Astrocyte (in vitro differentiated cells and primary cell): Measurements from ENCODE around the gene PTPRO. TPM values are rescaled to one million over a fixed set of nuclear protein-coding genes. Genes with fewer than 3 reads are reported as not detected.

ENCODE experiments used
- DNase-seq: peaks from one replicate; pipeline ENCODE4 v3.0.0-alpha.2; 2010; ENCODE audit warnings: low read depth
- FAIRE-seq: peaks from 2 replicates; lab custom pipeline; 2011; peaks lifted over from hg19 to GRCh38; lab: Jason Lieb, UNC
- H2AFZ ChIP-seq: 2 replicates; pipeline ENCODE4 v1.6.0; 2012; ENCODE audit warnings: low read depth, low read length, inconsistent platforms
- H3K27ac ChIP-seq: 2 replicates; pipeline ENCODE4 v1.5.1; 2011; ENCODE audit warnings: low read depth, low read length, inconsistent platforms
- H3K27me3 ChIP-seq: 2 replicates; pipeline ENCODE4 v1.6.0; 2011; ENCODE audit warnings: low read length, inconsistent platforms; ENCODE audit not compliant: insufficient read depth
- H3K36me3 ChIP-seq: 2 replicates; pipeline ENCODE4 v1.5.1; 2011; ENCODE audit warnings: low read length, inconsistent platforms; ENCODE audit not compliant: insufficient read depth
- H3K4me1 ChIP-seq: 2 replicates; pipeline ENCODE4 v1.5.1; 2011; ENCODE audit warnings: low read length, inconsistent platforms; ENCODE audit not compliant: insufficient read depth
- H3K4me2 ChIP-seq: 2 replicates; pipeline ENCODE4 v1.6.0; 2012; ENCODE audit warnings: low read length, inconsistent platforms
- H3K4me3 ChIP-seq: 2 replicates; pipeline ENCODE4 v1.5.1; 2011; ENCODE audit warnings: low read depth, mild to moderate bottlenecking, low read length, inconsistent platforms; ENCODE audit not compliant: insufficient read depth
- H3K79me2 ChIP-seq: 2 replicates; pipeline ENCODE4 v1.6.0; 2012; ENCODE audit warnings: mild to moderate bottlenecking, low read length, inconsistent platforms; ENCODE audit not compliant: insufficient read depth
- H3K9ac ChIP-seq: 2 replicates; pipeline ENCODE4 v1.6.0; 2012; ENCODE audit warnings: mild to moderate bottlenecking, low read length, inconsistent platforms
- H3K9me3 ChIP-seq: 2 replicates; pipeline ENCODE4 v1.5.1; 2012; ENCODE audit warnings: low read depth, mild to moderate bottlenecking, low read length, inconsistent platforms; ENCODE audit not compliant: insufficient read depth
- H4K20me1 ChIP-seq: 2 replicates; pipeline ENCODE4 v1.6.0; 2012; ENCODE audit warnings: low read length, inconsistent platforms; ENCODE audit not compliant: insufficient read depth
- H3K27ac Mint-ChIP-seq: one replicate; pipeline ENCODE4 v1.8.0; 2021; ENCODE audit warnings: mild to moderate bottlenecking, mixed read lengths; ENCODE audit not compliant: unreplicated experiment
- H3K27me3 Mint-ChIP-seq: one replicate; pipeline ENCODE4 v1.8.0; 2021; ENCODE audit warnings: low read depth, mixed read lengths; ENCODE audit not compliant: unreplicated experiment
- H3K36me3 Mint-ChIP-seq: one replicate; pipeline ENCODE4 v1.8.0; 2021; ENCODE audit warnings: low read depth, mixed read lengths; ENCODE audit not compliant: unreplicated experiment
- H3K4me1 Mint-ChIP-seq: one replicate; pipeline ENCODE4 v1.8.0; 2021; ENCODE audit warnings: low read depth, mixed read lengths; ENCODE audit not compliant: unreplicated experiment
- H3K4me3 Mint-ChIP-seq: one replicate; pipeline ENCODE4 v1.8.0; 2021; ENCODE audit warnings: mild to moderate bottlenecking, moderate library complexity, mixed read lengths; ENCODE audit not compliant: unreplicated experiment
- H3K9me3 Mint-ChIP-seq: one replicate; pipeline ENCODE4 v1.8.0; 2021; ENCODE audit warnings: mild to moderate bottlenecking, mixed read lengths; ENCODE audit not compliant: unreplicated experiment
- CTCF ChIP-seq: IDR thresholded peaks from 2 replicates; pipeline ENCODE4 v1.5.1; 2011; ENCODE audit warnings: low read depth, mild to moderate bottlenecking, inconsistent platforms, low read length, moderate library complexity; ENCODE audit not compliant: insufficient read depth
- EZH2 ChIP-seq: IDR thresholded peaks from 2 replicates; pipeline ENCODE4 v1.6.1; 2012; ENCODE audit warnings: mild to moderate bottlenecking, low read length, inconsistent platforms; ENCODE audit not compliant: insufficient read depth
- total RNA-seq: library from RNA; stranded (reverse); gene quantifications from 2 replicates; pipeline ENCODE4 v1.2.1, GENCODE V29; 2021

Gene PTPRO
- total RNA-seq, 1 donor from 2014 or later = 0.39 TPM

GRCh38 chr12:15522574-15523187, 200.4 kb downstream of the PTPRO start:
- H3K4me2 ChIP-seq = no peak overlapping the region
- no peak overlapping the region for H2AFZ ChIP-seq
- Mint-ChIP-seq H3K27me3 (no peaks in the 10 kb centered on the region), H3K4me3 (no peak overlapping the region), H3K36me3 (no peaks in the 10 kb centered on the region), H3K4me1 (no peaks in the 10 kb centered on the region), H3K27ac (no peak overlapping the region), H3K9me3 (peaks cover 5% of the 10 kb centered on the region)
- FAIRE-seq = no peak
- no peaks in the 10 kb centered on the region for H3K36me3 ChIP-seq
- DNase-seq = peak; percentile 39
- peaks cover 8% of the 10 kb centered on the region for H3K27me3 ChIP-seq
- TF ChIP-seq CTCF = peak; percentile 76
- TF ChIP-seq EZH2 = no peak
- no peak overlapping the region for H3K4me3 ChIP-seq
- H3K27ac ChIP-seq = no peak overlapping the region
- H3K4me1 ChIP-seq = no peaks in the 10 kb centered on the region
- no peaks in the 10 kb centered on the region for H4K20me1 ChIP-seq
- H3K9me3 ChIP-seq = no peaks in the 10 kb centered on the region
- no peak overlapping the region for H3K9ac ChIP-seq
- no peaks in the 10 kb centered on the region for H3K79me2 ChIP-seq

- FAIRE-seq (no peak), DNase-seq (no peak)
- Histone ChIP-seq H3K79me2 (no peaks in the 10 kb centered on the region), H3K9ac (no peak overlapping the region), H3K4me3 (no peak overlapping the region), H3K9me3 (no peaks in the 10 kb centered on the region), H3K27ac (no peak overlapping the region), H2AFZ (no peak overlapping the region), H3K27me3 (peaks cover 8% of the 10 kb centered on the region), H3K4me1 (no peaks in the 10 kb centered on the region), H4K20me1 (no peaks in the 10 kb centered on the region), H3K4me2 (no peak overlapping the region), H3K36me3 (no peaks in the 10 kb centered on the region)
- Mint-ChIP-seq H3K27me3 (no peaks in the 10 kb centered on the region), H3K4me1 (no peaks in the 10 kb centered on the region), H3K36me3 (no peaks in the 10 kb centered on the region), H3K4me3 (no peak overlapping the region), H3K27ac (no peak overlapping the region), H3K9me3 (peaks cover 2% of the 10 kb centered on the region)
- TF ChIP-seq EZH2 (no peak), CTCF (no peak)
These were observed 203.1 kb downstream of the PTPRO start for GRCh38 chr12:15525441-15525840.

GRCh38 chr12:15526033-15526432, 203.7 kb downstream of the PTPRO start:
- Histone ChIP-seq H3K4me1 (no peaks in the 10 kb centered on the region), H3K9me3 (no peaks in the 10 kb centered on the region), H3K79me2 (no peaks in the 10 kb centered on the region), H3K27me3 (peaks cover 8% of the 10 kb centered on the region), H2AFZ (no peak overlapping the region), H3K36me3 (no peaks in the 10 kb centered on the region), H3K27ac (no peak overlapping the region), H3K4me3 (no peak overlapping the region), H3K9ac (no peak overlapping the region), H3K4me2 (no peak overlapping the region), H4K20me1 (no peaks in the 10 kb centered on the region)
- Mint-ChIP-seq H3K4me1 (no peaks in the 10 kb centered on the region), H3K4me3 (no peak overlapping the region), H3K9me3 (peaks cover 2% of the 10 kb centered on the region), H3K27me3 (no peaks in the 10 kb centered on the region), H3K27ac (no peak overlapping the region), H3K36me3 (no peaks in the 10 kb centered on the region)
- FAIRE-seq = no peak
- DNase-seq = no peak
- TF ChIP-seq CTCF (no peak), EZH2 (no peak)
